NCI-H2029 treated with DMSO at 0.1 percent for 48 hours (cell line): ENCODE data around the gene TTC34.
"Not testable (repeated sequence)": the region's sequence is repeated elsewhere in the genome, so short reads cannot be mapped to it uniquely, and the experiment has no call there.

Experiments
- DNase-seq: peaks from one replicate; lab custom pipeline; 2025; lab: John Stamatoyannopoulos, UW

Gene TTC34

DNA sequence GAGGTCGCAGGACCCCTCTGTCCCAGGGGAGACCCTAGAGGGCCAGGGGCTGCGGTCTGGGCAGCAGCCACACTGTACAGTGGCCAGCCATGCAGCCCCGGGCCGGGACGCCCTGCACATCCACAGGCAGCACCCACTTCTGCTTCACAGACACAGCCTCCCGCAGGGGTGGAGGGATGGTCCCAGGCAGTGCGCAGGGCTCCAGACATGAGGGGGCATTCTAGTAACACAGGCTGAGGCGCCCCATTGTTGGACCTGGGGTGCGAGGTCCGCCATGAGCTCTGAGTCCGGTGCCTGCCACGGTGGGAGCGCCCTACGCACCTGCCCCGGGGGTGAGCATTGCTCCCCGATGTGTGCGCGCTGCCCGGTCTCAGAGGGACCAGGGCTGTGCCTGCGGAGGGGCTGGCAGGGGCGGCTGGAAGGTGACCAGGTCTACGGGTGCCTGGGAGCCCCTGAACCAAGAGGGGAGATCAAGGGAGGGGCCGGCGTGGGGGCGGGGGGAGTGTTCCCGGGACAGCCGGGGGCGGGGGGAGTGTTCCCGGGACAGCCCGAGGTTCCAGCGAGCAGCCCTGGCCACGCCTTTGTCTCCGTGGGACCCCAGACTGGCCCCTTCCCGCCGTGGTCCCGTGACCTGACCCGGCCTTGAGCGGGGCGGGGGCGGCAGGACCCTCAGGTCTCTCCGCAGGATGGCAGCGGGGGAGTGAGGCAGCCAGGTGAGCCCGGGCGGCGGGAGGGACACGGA is 173.1 kb downstream of the TTC34 start:
- DNase-seq, result no peak

DNA sequence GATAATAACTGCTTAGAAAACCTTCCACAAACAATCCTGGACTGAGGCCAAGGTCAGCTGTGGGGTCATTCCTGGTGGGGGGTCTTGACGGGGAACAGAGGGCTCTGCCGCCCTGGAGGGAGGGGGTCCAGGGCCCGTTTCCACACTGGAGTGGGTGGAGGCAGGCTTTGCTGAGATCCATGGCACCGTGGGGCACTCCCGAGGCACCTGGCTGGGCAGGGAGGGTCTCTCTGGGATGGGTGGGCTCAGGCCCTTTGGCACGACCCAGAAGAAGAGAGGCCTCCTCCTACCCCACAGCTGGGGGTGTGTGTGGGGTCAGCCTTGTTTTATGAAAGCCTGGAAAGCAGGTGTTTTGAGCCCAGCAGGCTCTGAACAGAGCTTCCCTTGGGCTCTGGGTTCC is 173.7 kb downstream of the TTC34 start:
- DNase-seq, result no peak

DNA sequence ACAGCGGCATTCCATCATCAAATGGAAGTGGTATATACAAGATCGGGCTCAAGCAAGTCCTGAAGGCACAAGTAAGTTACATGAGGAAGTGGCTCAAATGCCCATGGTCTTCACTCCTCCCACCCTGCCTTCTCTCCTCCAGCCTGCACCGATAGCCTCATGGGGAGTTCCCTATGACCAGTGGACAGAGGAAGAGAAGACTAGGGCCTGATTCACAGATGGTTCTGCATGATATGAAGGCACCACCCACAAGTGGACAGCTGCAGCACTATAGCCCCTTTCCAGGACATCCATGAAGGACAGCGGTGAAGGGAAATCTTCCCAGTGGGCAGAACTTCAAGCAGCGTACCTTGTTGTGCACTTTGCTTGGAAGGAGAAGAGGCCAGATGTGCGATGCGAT is 175.7 kb downstream of the TTC34 start:
- not testable (repeated sequence) for DNase-seq

GRCh38 chr1:2625311-2625710 is 176.2 kb downstream of the TTC34 start:
- no peak for DNase-seq

GRCh38 chr1:2624735-2625300 is 176.7 kb downstream of the TTC34 start:
- no peak for DNase-seq

DNA sequence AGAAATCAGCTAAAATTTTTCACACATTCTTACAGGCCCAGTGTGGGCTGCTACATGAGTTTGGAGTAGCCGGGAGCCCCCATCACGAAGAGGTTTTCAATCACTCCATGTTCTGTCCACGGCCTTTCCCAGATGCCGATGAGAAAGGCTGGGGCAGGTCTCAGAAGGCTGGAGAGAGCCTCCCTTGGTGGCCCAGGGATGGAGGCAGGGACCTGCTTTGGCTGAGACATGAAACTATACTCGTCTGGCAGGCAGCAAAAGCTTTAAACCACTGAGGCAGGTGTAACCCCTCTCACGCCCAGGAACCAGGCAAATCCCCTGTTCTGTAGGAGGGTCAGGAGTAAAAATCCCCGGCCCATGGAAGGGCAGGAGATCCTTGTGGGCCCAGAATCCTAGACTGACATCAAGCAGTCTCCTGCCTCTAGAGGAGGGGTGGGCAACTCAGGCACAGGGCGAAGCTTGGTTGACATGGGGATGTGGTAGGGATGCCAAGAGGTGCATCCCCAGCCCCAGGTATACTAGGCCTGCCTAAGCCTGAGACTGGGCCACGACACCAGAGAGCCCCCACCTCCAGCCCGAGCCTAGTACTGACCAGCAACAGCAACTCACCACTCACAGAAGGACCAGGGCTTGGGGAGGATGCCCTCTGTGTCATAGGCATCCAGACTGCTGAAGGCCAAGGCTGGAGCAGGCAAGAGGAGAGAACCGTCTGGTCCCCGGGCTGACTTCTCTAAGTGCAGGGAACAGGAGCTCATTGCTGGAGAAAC is 177.7 kb downstream of the TTC34 start:
- DNase-seq, result no peak

- DNase-seq, result no peak
These were observed 183.5 kb downstream of the TTC34 start for GRCh38 chr1:2617971-2618470.

GRCh38 chr1:2614145-2614544 is 187.3 kb downstream of the TTC34 start:
- no peak for DNase-seq

- no peak for DNase-seq
These were observed 188.7 kb downstream of the TTC34 start for GRCh38 chr1:2612591-2613365.

- DNase-seq, result no peak
These were observed 189.7 kb downstream of the TTC34 start for GRCh38 chr1:2611621-2612437.

DNA sequence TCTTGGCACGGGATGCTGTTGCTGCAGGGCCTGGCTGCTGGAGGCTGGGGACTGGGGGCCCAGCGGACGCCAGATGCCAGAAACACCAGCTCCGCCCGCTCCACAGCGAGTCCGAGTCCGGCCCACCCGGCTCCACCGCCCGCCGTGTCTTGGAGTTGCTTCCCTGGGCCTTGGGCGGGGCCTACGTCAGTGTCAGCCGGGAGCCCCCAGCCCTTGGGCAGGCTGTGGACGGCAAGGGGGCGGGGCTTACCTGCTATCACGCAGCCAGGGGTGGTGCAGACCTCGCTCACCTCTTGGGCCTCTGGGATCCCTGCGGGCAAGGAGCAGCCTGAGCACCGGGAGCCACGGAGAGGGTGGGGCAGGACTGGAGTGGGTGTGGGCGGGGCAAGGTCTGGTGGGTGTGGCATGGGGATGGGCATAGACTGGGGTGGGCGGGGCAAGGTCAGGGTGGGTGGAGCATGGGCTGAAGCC is 190.4 kb downstream of the TTC34 start:
- no peak for DNase-seq

- DNase-seq, result no peak
These were observed 191.2 kb downstream of the TTC34 start for GRCh38 chr1:2610036-2610959.

GRCh38 chr1:2609319-2610035 is 192.0 kb downstream of the TTC34 start:
- DNase-seq, result no peak

- no peak for DNase-seq
These were observed 193.8 kb downstream of the TTC34 start for GRCh38 chr1:2607641-2608091.

GRCh38 chr1:2606881-2607621 is 194.4 kb downstream of the TTC34 start:
- no peak for DNase-seq

GRCh38 chr1:2606396-2606880 is 195.1 kb downstream of the TTC34 start:
- no peak for DNase-seq

DNA sequence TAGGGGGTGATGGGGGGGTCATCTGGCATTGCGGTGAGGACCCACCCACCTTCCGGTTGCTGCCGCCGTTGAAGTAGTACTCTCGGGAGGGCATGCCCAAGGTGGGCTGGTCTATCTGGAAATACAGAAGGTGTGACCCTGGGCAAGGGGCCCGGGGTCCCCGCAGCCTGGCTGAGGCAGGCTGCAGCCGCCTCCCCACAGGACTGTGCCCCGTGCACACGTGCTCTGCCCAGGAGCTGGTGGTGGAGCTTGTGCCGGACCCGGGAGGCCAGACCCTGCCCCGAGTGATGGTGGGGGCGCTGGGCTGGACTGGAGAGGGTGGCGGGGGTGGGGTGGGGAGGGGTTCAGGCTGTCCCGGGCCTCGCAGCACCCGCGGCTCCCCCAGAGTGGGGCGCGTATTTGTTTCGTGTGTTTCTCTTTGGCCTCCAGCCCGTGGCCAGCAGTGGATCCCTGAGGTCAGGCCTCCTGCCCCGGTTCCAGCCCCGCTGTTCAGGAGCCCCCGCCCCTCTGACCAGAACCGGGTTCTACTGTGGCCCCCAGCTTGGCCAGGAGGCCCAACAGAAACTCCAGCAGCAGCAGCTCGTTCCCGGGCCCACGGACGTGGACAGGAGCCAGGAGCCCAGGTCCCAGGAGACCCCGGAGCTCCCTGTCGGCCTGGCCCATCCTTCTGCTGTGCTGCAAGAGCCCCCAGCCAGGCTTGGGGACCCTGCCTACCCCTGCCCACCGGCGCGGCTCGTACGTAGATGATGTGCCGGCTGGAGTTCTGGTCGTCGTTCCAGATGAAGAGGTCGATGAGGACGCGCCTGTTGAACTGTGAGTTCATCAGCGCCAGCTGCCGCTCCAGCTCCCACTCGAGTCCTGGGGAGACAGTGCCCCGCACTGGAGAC is 195.7 kb downstream of the TTC34 start:
- DNase-seq, result no peak
